Measurements from ENCODE around the gene DYNLL1.
A peak's percentile ranks its signal among the peaks of the same experiment; 100 is the strongest.

Gene DYNLL1

GRCh38 chr12:120534203-120534702, 38.3 kb downstream of the DYNLL1 start, which contains the start of gene RNF10:
RNF10 (plus strand) TSS chr12:120534356; CDS start chr12:120534812, 456 bp downstream.
- Histone ChIP-seq H3K4me3 (ENCODE audit: insufficient read depth, low read depth, low read length, poor library complexity, severe bottlenecking) (peak within 1 kb of the TSS; percentile 96), H3K27ac (ENCODE audit: insufficient read depth, low read length, poor library complexity, severe bottlenecking) (peak within 1 kb of the TSS; percentile 93), H3K27me3 (replicated peaks; ENCODE audit: control insufficient read depth, insufficient read depth, low read length, poor library complexity, severe bottlenecking) (no peaks in the 10 kb centered on the region), H3K9me3 (ENCODE audit: control insufficient read depth, low read length) (no peaks in the 10 kb centered on the region), H3K4me1 (ENCODE audit: control insufficient read depth, insufficient read depth, low read length, poor library complexity, severe bottlenecking) (peaks cover 29% of the 10 kb centered on the region), H3K36me3 (ENCODE audit: control insufficient read depth, insufficient read depth, low read length) (no peaks in the 10 kb centered on the region)
- DNase-seq, result peak; percentile 60 to 73 (median 61)

- Histone ChIP-seq H3K4me1 (ENCODE audit: control insufficient read depth, insufficient read depth, low read length, poor library complexity, severe bottlenecking) (peaks cover 29% of the 10 kb centered on the region), H3K9me3 (ENCODE audit: control insufficient read depth, low read length) (no peaks in the 10 kb centered on the region), H3K4me3 (ENCODE audit: insufficient read depth, low read depth, low read length, poor library complexity, severe bottlenecking) (peak overlapping the region; percentile 96), H3K36me3 (ENCODE audit: control insufficient read depth, insufficient read depth, low read length) (no peaks in the 10 kb centered on the region), H3K27ac (ENCODE audit: insufficient read depth, low read length, poor library complexity, severe bottlenecking) (peak overlapping the region; percentile 93), H3K27me3 (replicated peaks; ENCODE audit: control insufficient read depth, insufficient read depth, low read length, poor library complexity, severe bottlenecking) (no peaks in the 10 kb centered on the region)
- peak; percentile 12 to 41 (median 32) for DNase-seq
Observed at GRCh38 chr12:120534703-120535655, 39.1 kb downstream of the DYNLL1 start.

GRCh38 chr12:120536064-120536791, 40.3 kb downstream of the DYNLL1 start:
- Histone ChIP-seq H3K36me3 (ENCODE audit: control insufficient read depth, insufficient read depth, low read length) (no peaks in the 10 kb centered on the region), H3K27me3 (replicated peaks; ENCODE audit: control insufficient read depth, insufficient read depth, low read length, poor library complexity, severe bottlenecking) (no peaks in the 10 kb centered on the region), H3K4me3 (ENCODE audit: insufficient read depth, low read depth, low read length, poor library complexity, severe bottlenecking) (peak overlapping the region; percentile 96), H3K4me1 (ENCODE audit: control insufficient read depth, insufficient read depth, low read length, poor library complexity, severe bottlenecking) (peaks cover 29% of the 10 kb centered on the region), H3K27ac (ENCODE audit: insufficient read depth, low read length, poor library complexity, severe bottlenecking) (peak overlapping the region; percentile 93), H3K9me3 (ENCODE audit: control insufficient read depth, low read length) (no peaks in the 10 kb centered on the region)
- peak in 1 of 3 donors; percentile 27 for DNase-seq

GRCh38 chr12:120537856-120538220, 41.9 kb downstream of the DYNLL1 start:
- H3K27me3 ChIP-seq (replicated peaks; ENCODE audit: control insufficient read depth, insufficient read depth, low read length, poor library complexity, severe bottlenecking), result no peaks in the 10 kb centered on the region
- DNase-seq, result no peak
- H3K27ac ChIP-seq (ENCODE audit: insufficient read depth, low read length, poor library complexity, severe bottlenecking), result no peak overlapping the region
- no peak overlapping the region for H3K4me3 ChIP-seq (ENCODE audit: insufficient read depth, low read depth, low read length, poor library complexity, severe bottlenecking)
- H3K4me1 ChIP-seq (ENCODE audit: control insufficient read depth, insufficient read depth, low read length, poor library complexity, severe bottlenecking), result peaks cover 29% of the 10 kb centered on the region
- no peaks in the 10 kb centered on the region for H3K36me3 ChIP-seq (ENCODE audit: control insufficient read depth, insufficient read depth, low read length)
- H3K9me3 ChIP-seq (ENCODE audit: control insufficient read depth, low read length), result no peaks in the 10 kb centered on the region

- peak overlapping the region; percentile 36 for H3K27ac ChIP-seq (ENCODE audit: insufficient read depth, low read length, poor library complexity, severe bottlenecking)
- no peaks in the 10 kb centered on the region for H3K27me3 ChIP-seq (replicated peaks; ENCODE audit: control insufficient read depth, insufficient read depth, low read length, poor library complexity, severe bottlenecking)
- peak overlapping the region; percentile 18 for H3K4me3 ChIP-seq (ENCODE audit: insufficient read depth, low read depth, low read length, poor library complexity, severe bottlenecking)
- DNase-seq, result no peak
- H3K4me1 ChIP-seq (ENCODE audit: control insufficient read depth, insufficient read depth, low read length, poor library complexity, severe bottlenecking), result peaks cover 29% of the 10 kb centered on the region
- H3K36me3 ChIP-seq (ENCODE audit: control insufficient read depth, insufficient read depth, low read length), result no peaks in the 10 kb centered on the region
- no peaks in the 10 kb centered on the region for H3K9me3 ChIP-seq (ENCODE audit: control insufficient read depth, low read length)
Observed at GRCh38 chr12:120538281-120539156, 42.6 kb downstream of the DYNLL1 start.

GRCh38 chr12:120539303-120539702, 43.4 kb downstream of the DYNLL1 start:
- no peak overlapping the region for H3K27ac ChIP-seq (ENCODE audit: insufficient read depth, low read length, poor library complexity, severe bottlenecking)

GRCh38 chr12:120540445-120540844, 44.5 kb downstream of the DYNLL1 start:
- Histone ChIP-seq H3K4me3 (ENCODE audit: insufficient read depth, low read depth, low read length, poor library complexity, severe bottlenecking) (no peak overlapping the region), H3K27ac (ENCODE audit: insufficient read depth, low read length, poor library complexity, severe bottlenecking) (no peak overlapping the region), H3K9me3 (ENCODE audit: control insufficient read depth, low read length) (no peaks in the 10 kb centered on the region), H3K27me3 (replicated peaks; ENCODE audit: control insufficient read depth, insufficient read depth, low read length, poor library complexity, severe bottlenecking) (no peaks in the 10 kb centered on the region), H3K36me3 (ENCODE audit: control insufficient read depth, insufficient read depth, low read length) (no peaks in the 10 kb centered on the region), H3K4me1 (ENCODE audit: control insufficient read depth, insufficient read depth, low read length, poor library complexity, severe bottlenecking) (peaks cover 29% of the 10 kb centered on the region)
- no peak for DNase-seq

More at GRCh38 chr12:120539303-120539702, 43.4 kb downstream of the DYNLL1 start:
- Histone ChIP-seq H3K4me1 (ENCODE audit: control insufficient read depth, insufficient read depth, low read length, poor library complexity, severe bottlenecking) (peaks cover 29% of the 10 kb centered on the region), H3K27me3 (replicated peaks; ENCODE audit: control insufficient read depth, insufficient read depth, low read length, poor library complexity, severe bottlenecking) (no peaks in the 10 kb centered on the region), H3K4me3 (ENCODE audit: insufficient read depth, low read depth, low read length, poor library complexity, severe bottlenecking) (no peak overlapping the region), H3K9me3 (ENCODE audit: control insufficient read depth, low read length) (no peaks in the 10 kb centered on the region), H3K36me3 (ENCODE audit: control insufficient read depth, insufficient read depth, low read length) (no peaks in the 10 kb centered on the region)
- no peak for DNase-seq

GRCh38 chr12:120542166-120542565, 46.3 kb downstream of the DYNLL1 start:
- Histone ChIP-seq H3K4me1 (ENCODE audit: control insufficient read depth, insufficient read depth, low read length, poor library complexity, severe bottlenecking) (peaks cover 19% of the 10 kb centered on the region), H3K27ac (ENCODE audit: insufficient read depth, low read length, poor library complexity, severe bottlenecking) (no peak overlapping the region)
- DNase-seq, result no peak

GRCh38 chr12:120544691-120545090, 48.8 kb downstream of the DYNLL1 start:
- no peaks in the 10 kb centered on the region for H3K9me3 ChIP-seq (ENCODE audit: control insufficient read depth, low read length)
- peaks cover 35% of the 10 kb centered on the region for H3K36me3 ChIP-seq (ENCODE audit: control insufficient read depth, insufficient read depth, low read length)
- no peak for DNase-seq
- H3K4me3 ChIP-seq (ENCODE audit: insufficient read depth, low read depth, low read length, poor library complexity, severe bottlenecking), result no peak overlapping the region
- H3K27me3 ChIP-seq (replicated peaks; ENCODE audit: control insufficient read depth, insufficient read depth, low read length, poor library complexity, severe bottlenecking), result no peaks in the 10 kb centered on the region
- no peak overlapping the region for H3K27ac ChIP-seq (ENCODE audit: insufficient read depth, low read length, poor library complexity, severe bottlenecking)
- H3K4me1 ChIP-seq (ENCODE audit: control insufficient read depth, insufficient read depth, low read length, poor library complexity, severe bottlenecking), result no peaks in the 10 kb centered on the region

More at GRCh38 chr12:120542166-120542565, 46.3 kb downstream of the DYNLL1 start:
- H3K36me3 ChIP-seq (ENCODE audit: control insufficient read depth, insufficient read depth, low read length), result peaks cover 12% of the 10 kb centered on the region
- H3K27me3 ChIP-seq (replicated peaks; ENCODE audit: control insufficient read depth, insufficient read depth, low read length, poor library complexity, severe bottlenecking), result no peaks in the 10 kb centered on the region
- no peak overlapping the region for H3K4me3 ChIP-seq (ENCODE audit: insufficient read depth, low read depth, low read length, poor library complexity, severe bottlenecking)
- no peaks in the 10 kb centered on the region for H3K9me3 ChIP-seq (ENCODE audit: control insufficient read depth, low read length)
